ENCODE measurements around the gene DHRS12. TPM values are rescaled to one million over a fixed set of nuclear protein-coding genes. Genes with fewer than 3 reads are reported as not detected.

Gene DHRS12
- total RNA-seq, 1 experiment from 2014 or later: 10.9 TPM

DNA sequence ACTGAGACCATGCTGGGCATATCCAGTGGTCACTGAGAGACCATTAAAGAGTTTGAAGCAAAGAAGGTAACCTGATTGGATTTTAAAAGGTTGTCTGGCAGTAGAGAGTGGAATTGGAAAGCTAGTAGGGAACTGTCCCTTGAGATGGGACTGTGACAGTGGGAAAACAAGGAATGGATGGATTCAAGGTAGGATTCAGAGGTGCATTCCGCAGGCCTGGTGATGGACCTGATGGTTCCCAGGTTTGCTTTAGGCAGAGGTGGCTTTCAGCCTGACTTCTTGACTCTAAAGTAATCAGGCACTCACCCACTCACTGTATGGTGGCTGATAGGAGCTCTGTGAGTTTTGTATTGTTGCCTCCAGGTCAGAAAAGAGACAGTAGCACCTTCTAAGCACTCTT lies 73.0 kb downstream of the DHRS12 start:
- H4K20me1 ChIP-seq (ENCODE audit: insufficient read depth, low read depth, low read length): no peaks in the 10 kb centered on the region
- no peak overlapping the region for H3K4me3 ChIP-seq (ENCODE audit: low read length)
- H3K27ac ChIP-seq (ENCODE audit: low read length): no peak overlapping the region
- no peak overlapping the region for H3K4me2 ChIP-seq (ENCODE audit: low read depth, low read length, poor library complexity, severe bottlenecking)
- no peaks in the 10 kb centered on the region for H3K4me1 ChIP-seq (ENCODE audit: low read length)
- no peaks in the 10 kb centered on the region for H3K79me2 ChIP-seq (ENCODE audit: low read length)
- no peaks in the 10 kb centered on the region for H3K9me2 ChIP-seq (replicated peaks; ENCODE audit: insufficient read depth, low read length)
- H2AFZ ChIP-seq (ENCODE audit: low read length): no peak overlapping the region
- H3K9ac ChIP-seq (ENCODE audit: low read length): no peak overlapping the region
- no peaks in the 10 kb centered on the region for H3K27me3 ChIP-seq (ENCODE audit: low read length)
- no peaks in the 10 kb centered on the region for H3K9me3 ChIP-seq (ENCODE audit: low read length)
- H3K36me3 ChIP-seq (ENCODE audit: insufficient read depth, low read length): no peaks in the 10 kb centered on the region
- no peak for DNase-seq

DNA sequence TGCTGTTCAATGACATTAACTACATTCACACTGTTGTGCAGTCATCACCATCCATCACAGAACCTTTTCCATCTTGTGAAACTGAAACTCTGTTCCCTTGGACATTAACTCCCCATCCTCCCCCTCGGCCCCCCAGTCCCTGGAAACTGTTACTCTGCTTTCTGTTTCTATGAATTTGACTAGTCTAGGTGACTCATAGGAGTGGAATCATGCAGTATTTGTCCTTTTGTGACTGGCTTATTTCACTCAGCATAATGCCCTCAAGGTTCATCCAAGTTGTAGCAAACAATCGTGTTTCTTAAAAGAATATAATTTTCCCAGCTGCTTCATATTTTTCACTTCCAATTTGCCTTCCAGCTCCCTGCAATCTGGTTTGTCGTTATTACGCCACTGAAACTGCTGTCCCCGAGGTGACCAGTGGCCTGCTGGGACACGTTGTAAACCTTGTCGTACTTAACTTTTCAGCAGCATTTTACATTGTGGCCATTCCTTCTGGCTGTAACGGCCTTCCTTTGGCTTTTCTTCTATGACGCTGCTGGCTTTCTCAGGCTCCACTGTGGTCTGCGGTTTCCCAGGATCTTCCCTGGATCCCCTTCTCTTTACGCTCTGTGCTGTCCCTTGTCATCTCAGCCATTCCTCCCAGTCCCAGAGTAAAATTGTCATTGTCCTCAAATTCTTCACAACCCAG lies 74.0 kb downstream of the DHRS12 start:
- Histone ChIP-seq H3K9ac (ENCODE audit: low read length) (no peak overlapping the region), H3K27ac (ENCODE audit: low read length) (no peak overlapping the region), H3K27me3 (ENCODE audit: low read length) (no peaks in the 10 kb centered on the region), H3K9me2 (replicated peaks; ENCODE audit: insufficient read depth, low read length) (no peaks in the 10 kb centered on the region), H2AFZ (ENCODE audit: low read length) (no peak overlapping the region), H3K4me2 (ENCODE audit: low read depth, low read length, poor library complexity, severe bottlenecking) (no peak overlapping the region), H3K4me1 (ENCODE audit: low read length) (no peaks in the 10 kb centered on the region), H3K36me3 (ENCODE audit: insufficient read depth, low read length) (no peaks in the 10 kb centered on the region), H3K79me2 (ENCODE audit: low read length) (no peaks in the 10 kb centered on the region), H3K4me3 (ENCODE audit: low read length) (no peak overlapping the region), H3K9me3 (ENCODE audit: low read length) (no peaks in the 10 kb centered on the region), H4K20me1 (ENCODE audit: insufficient read depth, low read depth, low read length) (no peaks in the 10 kb centered on the region)
- no peak for DNase-seq

DNA sequence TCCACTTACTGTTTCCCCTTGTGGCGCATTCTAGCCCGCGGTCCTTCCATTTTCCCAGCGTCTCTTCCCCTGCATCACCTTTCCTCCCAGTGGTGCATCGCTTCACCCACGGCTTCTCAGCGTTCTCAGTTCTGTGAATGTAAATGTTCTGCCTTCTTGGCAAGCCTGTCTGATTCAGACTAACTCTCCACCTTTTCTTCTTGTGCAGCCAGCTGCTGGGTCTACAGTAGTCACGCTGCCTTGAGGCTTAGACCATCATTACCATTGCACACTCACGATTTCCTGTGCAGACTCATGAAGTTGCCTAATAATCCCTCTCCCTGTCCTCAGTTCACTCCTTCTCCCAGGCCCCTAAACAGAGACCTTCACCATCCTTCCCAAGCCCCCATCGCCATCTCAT lies 75.0 kb downstream of the DHRS12 start:
- H3K36me3 ChIP-seq (ENCODE audit: insufficient read depth, low read length): no peaks in the 10 kb centered on the region
- H3K4me3 ChIP-seq (ENCODE audit: low read length): no peak overlapping the region
- no peaks in the 10 kb centered on the region for H3K4me1 ChIP-seq (ENCODE audit: low read length)

DNA sequence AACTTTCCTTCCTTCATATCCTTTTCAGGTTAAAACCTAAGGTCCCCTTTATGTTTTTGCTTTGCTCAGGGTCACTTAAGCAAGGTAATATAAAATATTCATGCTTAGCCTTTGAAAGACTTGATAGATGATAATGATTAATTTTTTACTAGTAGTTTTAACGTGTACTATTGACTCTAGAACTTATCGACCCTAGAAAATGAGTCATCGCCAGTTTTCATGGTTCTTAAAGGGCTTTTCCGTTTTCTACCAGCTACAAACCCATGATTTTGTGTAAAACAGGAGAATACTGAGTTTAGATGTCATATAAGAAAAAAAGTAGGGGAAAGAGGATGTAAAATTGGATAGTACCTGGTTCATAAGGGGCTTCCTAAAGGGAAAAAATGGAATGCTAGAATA lies 75.7 kb downstream of the DHRS12 start:
- no peak overlapping the region for H3K4me2 ChIP-seq (ENCODE audit: low read depth, low read length, poor library complexity, severe bottlenecking)
- H3K36me3 ChIP-seq (ENCODE audit: insufficient read depth, low read length): no peaks in the 10 kb centered on the region
- H3K27me3 ChIP-seq (ENCODE audit: low read length): no peaks in the 10 kb centered on the region
- no peaks in the 10 kb centered on the region for H4K20me1 ChIP-seq (ENCODE audit: insufficient read depth, low read depth, low read length)
- no peaks in the 10 kb centered on the region for H3K4me1 ChIP-seq (ENCODE audit: low read length)
- no peaks in the 10 kb centered on the region for H3K79me2 ChIP-seq (ENCODE audit: low read length)
- DNase-seq: no peak
- no peak overlapping the region for H3K27ac ChIP-seq (ENCODE audit: low read length)
- no peaks in the 10 kb centered on the region for H3K9me3 ChIP-seq (ENCODE audit: low read length)
- no peak overlapping the region for H3K4me3 ChIP-seq (ENCODE audit: low read length)
- H2AFZ ChIP-seq (ENCODE audit: low read length): no peak overlapping the region
- H3K9ac ChIP-seq (ENCODE audit: low read length): no peak overlapping the region
- H3K9me2 ChIP-seq (replicated peaks; ENCODE audit: insufficient read depth, low read length): no peaks in the 10 kb centered on the region

More for the DNA sequence above, 75.0 kb downstream of the DHRS12 start:
- no peak for DNase-seq
- Histone ChIP-seq H3K27me3 (ENCODE audit: low read length) (no peaks in the 10 kb centered on the region), H4K20me1 (ENCODE audit: insufficient read depth, low read depth, low read length) (no peaks in the 10 kb centered on the region), H3K4me2 (ENCODE audit: low read depth, low read length, poor library complexity, severe bottlenecking) (no peak overlapping the region), H3K9me2 (replicated peaks; ENCODE audit: insufficient read depth, low read length) (no peaks in the 10 kb centered on the region), H2AFZ (ENCODE audit: low read length) (no peak overlapping the region), H3K79me2 (ENCODE audit: low read length) (no peaks in the 10 kb centered on the region), H3K9ac (ENCODE audit: low read length) (no peak overlapping the region), H3K9me3 (ENCODE audit: low read length) (no peaks in the 10 kb centered on the region), H3K27ac (ENCODE audit: low read length) (no peak overlapping the region)

DNA sequence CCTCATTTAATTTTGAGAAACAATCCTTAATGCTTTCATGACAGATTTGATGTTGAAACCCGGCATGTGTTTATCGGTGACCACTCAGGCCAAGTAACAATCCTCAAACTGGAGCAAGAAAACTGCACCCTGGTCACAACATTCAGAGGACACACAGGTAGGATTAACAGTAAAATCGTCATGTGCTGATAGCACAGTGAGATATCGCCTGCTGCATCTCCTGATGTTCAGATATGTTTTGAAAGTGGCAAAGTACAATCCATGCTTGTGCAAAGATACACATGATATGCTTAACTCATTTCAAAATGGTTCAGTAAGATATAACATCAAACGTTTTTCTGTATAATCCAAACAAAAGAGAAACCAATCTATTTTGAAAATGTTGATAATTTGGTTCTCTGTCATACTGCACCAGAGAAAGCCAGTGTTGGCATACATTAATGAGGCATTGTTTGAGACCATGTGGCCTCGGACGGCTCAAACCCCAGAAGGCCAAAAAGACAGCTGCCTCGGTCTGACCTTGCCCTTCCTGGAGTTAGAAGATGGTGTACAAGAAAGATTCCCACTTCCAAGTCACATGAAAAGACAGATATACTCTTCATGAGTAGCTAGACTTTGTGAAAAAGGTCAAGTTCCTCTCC lies 76.2 kb downstream of the DHRS12 start:
- Histone ChIP-seq H3K9me3 (ENCODE audit: low read length) (no peaks in the 10 kb centered on the region), H3K9me2 (replicated peaks; ENCODE audit: insufficient read depth, low read length) (no peaks in the 10 kb centered on the region), H3K27ac (ENCODE audit: low read length) (no peak overlapping the region), H2AFZ (ENCODE audit: low read length) (no peak overlapping the region), H3K4me1 (ENCODE audit: low read length) (no peaks in the 10 kb centered on the region), H3K4me3 (ENCODE audit: low read length) (no peak overlapping the region), H4K20me1 (ENCODE audit: insufficient read depth, low read depth, low read length) (no peaks in the 10 kb centered on the region), H3K79me2 (ENCODE audit: low read length) (no peaks in the 10 kb centered on the region), H3K9ac (ENCODE audit: low read length) (no peak overlapping the region), H3K36me3 (ENCODE audit: insufficient read depth, low read length) (no peaks in the 10 kb centered on the region), H3K4me2 (ENCODE audit: low read depth, low read length, poor library complexity, severe bottlenecking) (no peak overlapping the region), H3K27me3 (ENCODE audit: low read length) (no peaks in the 10 kb centered on the region)
- DNase-seq: no peak

DNA sequence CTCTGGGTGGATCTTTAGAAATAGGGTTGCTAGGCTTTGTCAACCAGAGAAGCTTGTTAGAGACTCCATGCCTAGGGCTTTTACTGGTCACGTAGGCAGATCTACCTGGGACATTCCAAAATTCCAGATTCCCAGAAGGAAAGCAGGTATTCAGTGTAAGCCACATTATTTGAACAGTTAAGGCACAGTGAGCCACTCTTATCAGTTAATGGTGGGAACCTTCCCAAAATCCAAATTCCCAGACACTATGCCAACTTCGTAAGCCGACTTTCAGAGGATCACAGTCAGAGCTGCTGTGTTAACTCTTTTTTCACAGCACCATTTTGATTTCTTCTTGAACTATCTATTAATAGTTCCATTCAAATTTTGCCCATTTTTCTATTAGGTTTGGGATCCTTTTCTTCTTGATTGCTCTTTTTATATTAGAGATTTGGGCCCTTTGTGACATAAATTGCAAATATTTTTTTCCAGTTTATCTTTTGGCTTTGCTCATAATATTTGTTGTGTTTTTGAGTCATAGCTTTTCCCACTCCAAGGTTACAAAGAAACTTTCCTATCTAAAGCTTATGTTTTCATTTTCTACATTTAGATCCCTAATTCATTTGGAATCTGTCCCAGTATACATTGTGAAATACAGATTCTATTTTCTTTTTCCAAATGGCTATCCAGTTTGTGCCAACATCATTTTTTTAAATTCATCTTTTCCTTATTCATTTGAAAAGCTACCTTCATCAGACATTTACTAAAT lies 77.3 kb downstream of the DHRS12 start:
- Histone ChIP-seq H3K4me3 (ENCODE audit: low read length) (no peak overlapping the region), H3K36me3 (ENCODE audit: insufficient read depth, low read length) (no peaks in the 10 kb centered on the region), H3K27me3 (ENCODE audit: low read length) (no peaks in the 10 kb centered on the region), H3K9ac (ENCODE audit: low read length) (no peak overlapping the region), H3K9me3 (ENCODE audit: low read length) (no peaks in the 10 kb centered on the region), H3K4me2 (ENCODE audit: low read depth, low read length, poor library complexity, severe bottlenecking) (no peak overlapping the region), H3K9me2 (replicated peaks; ENCODE audit: insufficient read depth, low read length) (no peaks in the 10 kb centered on the region), H2AFZ (ENCODE audit: low read length) (no peak overlapping the region), H3K79me2 (ENCODE audit: low read length) (no peaks in the 10 kb centered on the region), H3K4me1 (ENCODE audit: low read length) (no peaks in the 10 kb centered on the region), H4K20me1 (ENCODE audit: insufficient read depth, low read depth, low read length) (no peaks in the 10 kb centered on the region), H3K27ac (ENCODE audit: low read length) (no peak overlapping the region)
- no peak for DNase-seq

DNA sequence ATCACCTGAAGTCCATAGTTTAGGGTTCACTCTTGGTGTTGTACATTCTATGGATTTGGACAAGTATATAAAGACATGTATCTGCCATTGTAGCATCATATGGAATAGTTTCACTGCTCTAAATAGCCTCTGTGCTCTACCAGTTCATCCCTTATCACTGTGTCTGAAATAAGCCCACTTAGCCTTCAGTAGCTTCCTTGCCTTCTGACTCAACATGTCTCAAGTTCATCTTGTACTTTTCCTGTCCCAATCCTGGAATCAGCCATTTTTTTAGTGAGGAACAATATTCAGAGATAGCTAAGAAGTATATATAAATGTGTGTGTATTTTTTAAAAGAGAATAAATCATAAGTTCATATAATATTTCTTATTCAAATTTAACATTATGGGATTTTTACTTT lies 79.2 kb downstream of the DHRS12 start:
- Histone ChIP-seq H3K79me2 (ENCODE audit: low read length) (no peaks in the 10 kb centered on the region), H3K9ac (ENCODE audit: low read length) (no peak overlapping the region), H3K4me1 (ENCODE audit: low read length) (no peaks in the 10 kb centered on the region), H3K9me2 (replicated peaks; ENCODE audit: insufficient read depth, low read length) (no peaks in the 10 kb centered on the region), H3K4me3 (ENCODE audit: low read length) (no peak overlapping the region), H4K20me1 (ENCODE audit: insufficient read depth, low read depth, low read length) (no peaks in the 10 kb centered on the region), H3K9me3 (ENCODE audit: low read length) (no peaks in the 10 kb centered on the region), H3K27ac (ENCODE audit: low read length) (no peak overlapping the region), H3K27me3 (ENCODE audit: low read length) (no peaks in the 10 kb centered on the region), H3K36me3 (ENCODE audit: insufficient read depth, low read length) (no peaks in the 10 kb centered on the region), H3K4me2 (ENCODE audit: low read depth, low read length, poor library complexity, severe bottlenecking) (no peak overlapping the region), H2AFZ (ENCODE audit: low read length) (no peak overlapping the region)
- no peak for DNase-seq

DNA sequence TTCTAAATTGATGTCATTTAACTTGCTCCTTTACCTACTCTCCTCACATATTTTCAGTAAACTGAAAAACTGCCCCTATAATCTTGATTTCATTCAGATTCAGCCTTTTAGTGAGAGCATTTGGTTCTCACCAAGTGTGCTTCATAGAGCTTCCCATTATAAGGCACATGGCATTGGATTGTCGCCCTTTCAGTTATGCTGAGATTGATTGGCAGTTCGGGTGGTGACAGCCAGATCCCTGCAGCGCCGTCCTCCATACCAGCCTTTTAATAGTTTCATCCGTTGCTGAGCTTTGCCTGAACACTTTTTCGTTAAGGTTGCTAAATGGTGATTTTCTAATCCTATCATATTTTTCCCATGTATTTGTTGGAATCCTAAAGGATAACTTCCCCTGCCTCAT lies 80.4 kb downstream of the DHRS12 start:
- H3K27me3 ChIP-seq (ENCODE audit: low read length): no peaks in the 10 kb centered on the region
- no peak overlapping the region for H2AFZ ChIP-seq (ENCODE audit: low read length)
- no peak for DNase-seq
- no peaks in the 10 kb centered on the region for H3K9me2 ChIP-seq (replicated peaks; ENCODE audit: insufficient read depth, low read length)
- no peaks in the 10 kb centered on the region for H3K9me3 ChIP-seq (ENCODE audit: low read length)
- H3K36me3 ChIP-seq (ENCODE audit: insufficient read depth, low read length): no peaks in the 10 kb centered on the region
- H3K27ac ChIP-seq (ENCODE audit: low read length): no peak overlapping the region
- H3K4me1 ChIP-seq (ENCODE audit: low read length): no peaks in the 10 kb centered on the region
- H3K9ac ChIP-seq (ENCODE audit: low read length): no peak overlapping the region
- no peak overlapping the region for H3K4me2 ChIP-seq (ENCODE audit: low read depth, low read length, poor library complexity, severe bottlenecking)
- H4K20me1 ChIP-seq (ENCODE audit: insufficient read depth, low read depth, low read length): no peaks in the 10 kb centered on the region
- no peaks in the 10 kb centered on the region for H3K79me2 ChIP-seq (ENCODE audit: low read length)
- H3K4me3 ChIP-seq (ENCODE audit: low read length): no peak overlapping the region
